Esophagus squamous epithelium (tissue), 4 donors: ENCODE results near the gene ASB11.

Source experiments
- POLR2A ChIP-seq, 4 donors: fragments of 450-650 bp; IDR thresholded peaks; one replicate each; pipeline ENCODE4 v1.6.1; 2017; ENCODE audit warnings: antibody characterized with exemption in 4 of 4, mild to moderate bottlenecking in 4 of 4, moderate library complexity in 3 of 4
- TF ChIP-seq, protein P1 (sequence below), 6 experiments: fragments of 450-650 bp in 4 of 6; fragments of 200-600 bp in 2 of 6; sonication (generic) in 2 of 6; IDR thresholded peaks; one replicate each; pipeline ENCODE4 v1.5.1; 2016 to 2019; ENCODE audit warnings: antibody characterized with exemption in 6 of 6, mild to moderate bottlenecking in 4 of 6, moderate library complexity in 4 of 6

DNA sequence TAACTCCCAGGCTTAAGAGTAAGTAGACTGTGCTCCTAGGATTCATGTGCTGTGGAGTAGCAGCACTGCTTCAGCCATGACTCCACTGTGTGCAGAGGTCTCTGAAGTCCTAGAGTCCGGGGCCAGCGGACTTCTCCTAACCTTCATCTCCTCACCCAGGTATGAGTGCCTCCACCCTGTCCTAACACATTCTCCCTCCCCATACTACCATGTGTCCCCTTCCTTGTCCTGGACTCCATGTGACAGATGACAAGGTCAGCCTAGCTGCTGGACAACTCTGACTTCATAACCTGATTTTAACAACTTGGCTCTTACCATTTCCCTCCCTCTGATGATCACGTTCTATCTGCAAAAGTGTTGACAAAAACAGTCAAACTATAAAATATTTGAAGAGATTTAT is 16.7 kb downstream of the ASB11 start:
- TF ChIP-seq, protein P1, sequence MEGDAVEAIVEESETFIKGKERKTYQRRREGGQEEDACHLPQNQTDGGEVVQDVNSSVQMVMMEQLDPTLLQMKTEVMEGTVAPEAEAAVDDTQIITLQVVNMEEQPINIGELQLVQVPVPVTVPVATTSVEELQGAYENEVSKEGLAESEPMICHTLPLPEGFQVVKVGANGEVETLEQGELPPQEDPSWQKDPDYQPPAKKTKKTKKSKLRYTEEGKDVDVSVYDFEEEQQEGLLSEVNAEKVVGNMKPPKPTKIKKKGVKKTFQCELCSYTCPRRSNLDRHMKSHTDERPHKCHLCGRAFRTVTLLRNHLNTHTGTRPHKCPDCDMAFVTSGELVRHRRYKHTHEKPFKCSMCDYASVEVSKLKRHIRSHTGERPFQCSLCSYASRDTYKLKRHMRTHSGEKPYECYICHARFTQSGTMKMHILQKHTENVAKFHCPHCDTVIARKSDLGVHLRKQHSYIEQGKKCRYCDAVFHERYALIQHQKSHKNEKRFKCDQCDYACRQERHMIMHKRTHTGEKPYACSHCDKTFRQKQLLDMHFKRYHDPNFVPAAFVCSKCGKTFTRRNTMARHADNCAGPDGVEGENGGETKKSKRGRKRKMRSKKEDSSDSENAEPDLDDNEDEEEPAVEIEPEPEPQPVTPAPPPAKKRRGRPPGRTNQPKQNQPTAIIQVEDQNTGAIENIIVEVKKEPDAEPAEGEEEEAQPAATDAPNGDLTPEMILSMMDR (IDR thresholded peaks at IDR 0.05), result no peak
- no peak for TF ChIP-seq POLR2A (IDR thresholded peaks at IDR 0.05)
